GM18951 (cell line): ENCODE results near the gene TNFRSF6B.

ENCODE experiments used
- POLR2A ChIP-seq: IDR thresholded peaks from 4 replicates; pipeline ENCODE4 v1.6.1; 2011; ENCODE audit warnings: mild to moderate bottlenecking; ENCODE audit not compliant: insufficient read length, insufficient read depth; ENCODE audit errors: extremely low read depth
- in situ Hi-C: fragments of 300-500 bp; cut with MboI; formaldehyde crosslinking; loops from one replicate; pipeline ENCODE4 v1.12.0; 2022; ENCODE audit warnings: low sequenced_read_pairs, mixed read lengths, inconsistent platforms; ENCODE audit not compliant: unreplicated experiment

The TNFRSF6B gene

DNA sequence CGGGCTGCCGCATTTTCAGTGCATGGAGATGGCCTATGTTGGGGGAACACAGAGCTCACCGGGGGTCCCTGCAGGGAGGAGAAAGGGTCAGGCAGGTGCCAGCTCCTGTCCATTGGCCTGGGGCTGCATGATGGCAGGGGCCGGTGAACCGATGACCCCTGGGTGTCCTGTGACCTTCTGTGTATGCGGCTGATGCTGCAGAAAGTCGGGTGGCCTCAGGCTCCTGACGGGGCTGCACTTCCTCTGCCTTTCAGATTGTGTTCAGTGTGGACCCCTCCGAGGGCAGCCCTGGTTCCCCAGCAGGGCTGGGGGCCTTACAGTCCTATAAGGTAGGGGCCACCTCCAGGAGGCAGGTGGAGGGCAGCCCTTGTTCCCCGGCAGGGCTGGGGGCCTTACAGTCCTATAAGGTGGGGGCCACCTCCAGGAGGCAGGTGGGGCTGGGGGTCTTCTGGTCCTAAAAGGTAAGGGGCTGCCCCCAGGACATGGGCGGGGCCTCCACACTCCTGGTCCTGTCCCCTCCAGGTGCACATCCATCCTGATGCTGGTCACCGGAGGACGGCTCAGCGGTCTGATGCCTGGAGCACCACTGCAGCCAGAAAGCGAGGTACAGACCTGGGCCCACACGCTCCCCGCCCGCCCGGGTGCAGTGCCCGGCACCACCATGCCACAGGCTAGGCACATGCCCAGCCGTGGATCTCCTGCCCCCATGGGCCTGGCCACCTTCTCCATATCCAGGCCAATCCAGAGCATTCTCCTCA is 11.0 kb upstream of the TNFRSF6B start:
- in situ Hi-C loops = no loop called here
- TF ChIP-seq POLR2A = no peak

DNA sequence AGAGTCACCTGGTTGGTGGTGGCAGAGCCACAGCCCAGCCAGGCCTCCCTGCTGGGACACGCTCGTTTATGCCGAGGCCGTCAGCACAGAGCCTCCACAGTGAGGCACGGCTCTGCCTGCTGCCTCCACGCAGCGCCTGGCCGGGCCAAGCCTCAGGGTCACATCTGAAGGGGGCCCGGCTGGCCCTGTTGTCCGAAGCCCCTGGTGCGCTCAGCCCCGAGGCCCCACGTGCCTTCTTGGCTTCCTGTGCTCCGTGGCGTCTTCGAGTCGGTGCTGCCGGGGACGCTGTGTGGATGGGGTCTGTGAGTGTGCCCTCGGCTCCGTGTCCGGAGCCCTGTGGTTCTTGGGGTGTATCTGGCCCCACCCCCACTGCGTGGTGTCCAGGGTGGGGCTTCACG is 10.4 kb upstream of the TNFRSF6B start:
- TF ChIP-seq POLR2A = no peak
- in situ Hi-C loops = no loop called here

DNA sequence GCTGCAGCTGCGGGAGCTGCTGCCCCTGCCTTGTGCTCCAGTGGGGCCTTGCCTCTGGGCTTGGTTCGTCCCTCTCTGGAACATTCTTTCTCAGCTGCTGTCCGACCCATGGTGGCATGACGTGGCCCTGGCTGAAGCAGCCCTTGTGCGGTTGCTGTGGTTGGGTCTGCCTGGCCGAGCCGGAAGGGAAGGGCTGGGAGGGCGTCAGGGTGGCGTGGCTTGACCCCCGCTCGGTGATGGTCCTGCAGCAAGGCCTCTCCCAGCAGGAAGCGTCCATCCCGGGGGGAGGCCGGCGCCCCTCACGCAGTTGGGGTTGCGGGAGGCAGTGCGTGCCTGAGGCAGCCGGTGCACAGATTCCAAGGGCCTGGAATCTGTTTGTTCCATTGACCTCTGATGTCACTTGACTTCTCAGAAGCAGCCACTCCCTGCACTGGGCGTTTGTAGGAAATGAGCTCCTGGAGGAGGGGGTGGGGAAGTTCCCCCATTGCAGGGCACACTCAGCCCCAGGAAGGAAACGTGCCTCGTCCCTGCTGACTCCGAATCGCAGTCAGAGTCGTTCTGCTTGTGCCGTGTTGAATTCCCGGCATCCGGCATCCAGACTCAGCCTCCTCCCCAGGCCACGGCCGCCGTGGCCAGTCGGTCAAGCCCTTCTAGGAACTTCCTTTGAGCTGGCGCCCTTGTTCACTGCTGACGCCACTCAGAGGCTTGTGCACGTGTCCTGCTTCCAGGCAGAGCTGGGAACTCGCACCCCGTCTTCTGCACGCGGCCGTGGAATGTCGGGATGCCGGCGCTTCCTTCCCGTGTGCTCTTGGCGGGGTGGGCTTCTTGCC is 9.7 kb upstream of the TNFRSF6B start:
- no peak for TF ChIP-seq POLR2A

DNA sequence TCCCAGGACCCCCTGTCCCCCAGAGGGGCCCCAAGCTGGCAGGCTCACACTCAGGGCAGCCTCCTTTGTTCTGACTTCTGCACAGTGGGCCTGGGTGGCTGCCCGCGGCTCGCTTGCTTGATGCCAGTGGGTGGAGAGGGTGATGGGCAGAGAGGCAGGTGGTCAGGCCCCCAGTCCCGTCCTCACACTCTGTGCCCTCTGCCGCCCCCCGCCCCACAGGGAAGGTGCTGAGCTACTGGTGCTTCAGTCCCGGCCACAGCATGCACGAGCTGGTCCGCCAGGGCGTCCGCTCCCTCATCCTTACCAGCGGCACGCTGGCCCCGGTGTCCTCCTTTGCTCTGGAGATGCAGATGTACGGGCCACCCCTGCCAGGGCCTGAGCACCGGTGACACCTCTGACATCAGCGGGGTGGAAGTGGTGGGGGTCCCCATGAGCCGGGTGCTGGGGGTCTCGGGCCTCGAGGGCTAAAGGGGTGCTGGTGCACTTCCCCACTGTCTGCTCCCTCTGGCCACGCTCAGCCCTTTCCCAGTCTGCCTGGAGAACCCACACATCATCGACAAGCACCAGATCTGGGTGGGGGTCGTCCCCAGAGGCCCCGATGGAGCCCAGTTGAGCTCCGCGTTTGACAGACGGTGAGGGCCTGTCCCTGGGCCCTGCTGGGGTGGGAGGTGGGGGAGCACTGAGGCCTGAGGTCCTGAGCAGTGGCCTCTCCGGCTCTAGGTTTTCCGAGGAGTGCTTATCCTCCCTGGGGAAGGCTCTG is 8.9 kb upstream of the TNFRSF6B start:
- in situ Hi-C loops = no loop called here
- no peak for TF ChIP-seq POLR2A

More for the DNA sequence above, 9.7 kb upstream of the TNFRSF6B start:
- in situ Hi-C loops = no loop called here

DNA sequence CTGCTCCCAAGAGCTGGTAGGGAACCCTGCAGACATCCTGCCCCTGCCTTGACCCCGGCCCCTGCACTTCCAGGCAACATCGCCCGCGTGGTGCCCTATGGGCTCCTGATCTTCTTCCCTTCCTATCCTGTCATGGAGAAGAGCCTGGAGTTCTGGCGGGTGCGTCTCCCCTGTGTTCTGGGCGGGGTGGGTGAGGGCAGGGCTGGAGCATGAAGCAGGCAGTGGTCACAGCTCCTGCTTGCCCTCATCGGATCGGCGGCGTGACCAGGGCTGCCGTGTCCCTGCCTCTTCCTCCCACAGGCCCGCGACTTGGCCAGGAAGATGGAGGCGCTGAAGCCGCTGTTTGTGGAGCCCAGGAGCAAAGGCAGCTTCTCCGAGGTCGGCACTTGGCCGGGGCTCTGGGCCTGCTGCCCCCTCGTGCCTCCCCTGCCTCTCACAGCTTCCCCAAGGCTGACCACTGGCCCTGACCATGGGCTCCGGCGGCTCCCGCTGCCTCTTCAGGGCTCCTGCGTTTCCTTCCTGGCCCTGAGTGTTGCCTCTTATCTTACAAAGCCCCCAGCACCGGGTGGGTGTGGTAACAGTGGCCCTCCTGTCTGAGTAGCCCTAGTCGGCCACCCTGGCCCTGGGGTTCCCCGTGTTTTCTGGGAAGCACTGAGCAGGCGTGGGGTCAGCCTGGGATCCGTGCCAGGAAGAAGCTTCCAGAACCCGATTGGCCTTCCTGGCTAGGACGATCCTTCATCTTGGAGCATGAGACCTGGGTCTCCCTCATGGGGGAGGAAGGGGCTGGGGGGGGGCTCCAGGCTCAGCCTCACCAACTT is 8.0 kb upstream of the TNFRSF6B start:
- in situ Hi-C loops = no loop called here

DNA sequence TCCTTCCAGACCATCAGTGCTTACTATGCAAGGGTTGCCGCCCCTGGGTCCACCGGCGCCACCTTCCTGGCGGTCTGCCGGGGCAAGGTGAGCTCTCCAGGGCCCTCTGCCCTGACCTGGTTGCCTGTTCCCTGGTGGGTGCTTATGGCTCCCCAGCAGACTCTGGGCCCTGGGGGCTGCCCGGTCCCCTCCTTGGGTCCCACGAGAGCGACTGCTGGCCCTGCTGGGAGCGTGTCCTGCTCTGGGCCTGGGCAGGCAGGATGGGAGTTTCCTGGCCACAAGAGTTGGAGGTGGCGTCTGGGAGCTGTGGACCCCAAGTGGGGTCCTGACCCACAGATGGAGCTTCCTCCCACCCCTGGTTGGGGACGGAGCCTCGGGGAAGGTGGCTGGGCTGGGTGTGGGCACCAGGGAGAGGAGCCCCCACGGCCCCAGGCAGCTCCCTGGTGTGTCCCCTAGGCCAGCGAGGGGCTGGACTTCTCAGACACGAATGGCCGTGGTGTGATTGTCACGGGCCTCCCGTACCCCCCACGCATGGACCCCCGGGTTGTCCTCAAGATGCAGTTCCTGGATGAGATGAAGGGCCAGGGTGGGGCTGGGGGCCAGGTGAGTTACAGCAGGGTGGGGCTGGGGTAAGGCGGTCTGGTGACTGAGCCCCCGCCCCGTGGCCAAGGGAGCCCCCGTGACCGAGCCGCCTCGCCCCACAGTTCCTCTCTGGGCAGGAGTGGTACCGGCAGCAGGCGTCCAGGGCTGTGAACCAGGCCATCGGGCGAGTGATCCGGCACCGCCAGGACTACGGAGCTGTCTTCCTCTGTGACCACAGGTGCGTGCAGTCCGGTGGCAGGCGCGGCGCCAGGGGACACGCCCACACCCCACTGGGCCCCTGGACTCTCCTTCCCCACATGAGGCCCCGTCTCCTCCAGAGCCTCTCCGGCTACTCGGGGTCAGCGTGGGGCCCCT is 7.1 kb upstream of the TNFRSF6B start:
- in situ Hi-C loops = no loop called here
- no peak for TF ChIP-seq POLR2A

More for the DNA sequence above, 8.0 kb upstream of the TNFRSF6B start:
- no peak for TF ChIP-seq POLR2A

DNA sequence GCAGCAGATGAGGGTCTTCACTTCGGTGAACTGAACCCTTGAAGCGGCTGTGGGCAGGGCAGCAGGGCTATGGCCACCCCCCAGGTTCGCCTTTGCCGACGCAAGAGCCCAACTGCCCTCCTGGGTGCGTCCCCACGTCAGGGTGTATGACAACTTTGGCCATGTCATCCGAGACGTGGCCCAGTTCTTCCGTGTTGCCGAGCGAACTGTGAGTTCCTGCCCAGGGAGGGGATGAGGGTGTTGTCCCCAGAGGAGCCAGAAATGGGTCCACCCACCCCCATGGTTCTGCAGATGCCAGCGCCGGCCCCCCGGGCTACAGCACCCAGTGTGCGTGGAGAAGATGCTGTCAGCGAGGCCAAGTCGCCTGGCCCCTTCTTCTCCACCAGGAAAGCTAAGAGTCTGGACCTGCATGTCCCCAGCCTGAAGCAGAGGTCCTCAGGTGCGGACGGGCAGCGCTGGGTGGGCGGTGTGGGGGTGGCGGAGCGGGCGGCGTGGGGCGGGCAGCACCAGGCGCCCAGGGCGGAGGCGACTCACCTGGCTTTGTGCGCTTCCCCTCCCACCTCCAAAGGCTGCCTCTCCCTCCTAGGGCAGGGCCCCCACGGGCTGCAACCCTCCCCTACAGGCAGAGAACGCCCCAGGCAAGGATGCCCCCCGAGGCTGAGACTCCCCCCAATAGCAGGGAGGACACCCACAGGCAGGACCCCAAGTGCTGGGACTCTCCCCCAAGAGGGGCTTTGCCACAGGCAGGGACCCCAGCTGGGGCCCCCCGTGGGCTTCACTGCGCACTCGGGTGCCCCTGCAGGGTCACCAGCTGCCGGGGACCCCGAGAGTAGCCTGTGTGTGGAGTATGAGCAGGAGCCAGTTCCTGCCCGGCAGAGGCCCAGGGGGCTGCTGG is 6.2 kb upstream of the TNFRSF6B start:
- in situ Hi-C loops = no loop called here
- TF ChIP-seq POLR2A = no peak

DNA sequence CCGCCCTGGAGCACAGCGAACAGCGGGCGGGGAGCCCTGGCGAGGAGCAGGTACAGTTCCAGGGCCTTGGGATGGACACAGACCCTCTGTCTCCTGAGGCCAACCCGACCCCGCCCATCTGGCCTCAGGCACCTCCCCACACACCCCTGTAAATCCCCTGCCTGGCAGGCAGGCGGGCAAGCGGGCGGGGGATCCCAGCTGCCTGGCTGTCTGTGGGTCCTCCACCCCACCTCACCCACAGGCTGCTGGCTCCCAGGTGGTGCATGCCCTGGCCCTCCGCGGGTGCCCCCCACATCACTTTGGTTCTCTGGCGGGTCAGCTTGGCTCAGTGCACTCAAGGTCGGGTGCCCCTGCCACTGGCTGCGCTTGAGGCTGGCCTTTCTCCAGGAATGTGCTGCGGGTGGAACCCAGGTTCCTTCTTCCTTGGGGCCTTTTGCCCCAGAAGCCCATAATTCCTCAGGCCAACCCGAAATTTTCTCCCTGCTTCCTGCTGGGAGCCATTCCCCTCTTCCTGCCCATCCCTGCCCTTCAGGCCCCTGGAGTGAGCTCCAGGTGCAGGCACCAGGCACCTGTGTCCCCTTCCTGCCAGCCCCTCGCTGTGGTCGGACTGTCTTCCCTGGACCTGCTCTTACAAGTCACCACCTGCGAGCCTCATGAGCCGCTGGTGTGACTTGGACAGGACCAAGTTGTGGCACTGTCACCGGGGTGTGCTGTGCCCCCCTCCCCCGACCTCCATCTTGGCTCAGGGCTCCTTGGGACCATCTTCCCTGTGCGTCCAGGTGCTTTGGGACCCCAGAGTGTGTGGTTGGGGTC is 5.3 kb upstream of the TNFRSF6B start:
- in situ Hi-C loops = no loop called here
- TF ChIP-seq POLR2A = no peak

DNA sequence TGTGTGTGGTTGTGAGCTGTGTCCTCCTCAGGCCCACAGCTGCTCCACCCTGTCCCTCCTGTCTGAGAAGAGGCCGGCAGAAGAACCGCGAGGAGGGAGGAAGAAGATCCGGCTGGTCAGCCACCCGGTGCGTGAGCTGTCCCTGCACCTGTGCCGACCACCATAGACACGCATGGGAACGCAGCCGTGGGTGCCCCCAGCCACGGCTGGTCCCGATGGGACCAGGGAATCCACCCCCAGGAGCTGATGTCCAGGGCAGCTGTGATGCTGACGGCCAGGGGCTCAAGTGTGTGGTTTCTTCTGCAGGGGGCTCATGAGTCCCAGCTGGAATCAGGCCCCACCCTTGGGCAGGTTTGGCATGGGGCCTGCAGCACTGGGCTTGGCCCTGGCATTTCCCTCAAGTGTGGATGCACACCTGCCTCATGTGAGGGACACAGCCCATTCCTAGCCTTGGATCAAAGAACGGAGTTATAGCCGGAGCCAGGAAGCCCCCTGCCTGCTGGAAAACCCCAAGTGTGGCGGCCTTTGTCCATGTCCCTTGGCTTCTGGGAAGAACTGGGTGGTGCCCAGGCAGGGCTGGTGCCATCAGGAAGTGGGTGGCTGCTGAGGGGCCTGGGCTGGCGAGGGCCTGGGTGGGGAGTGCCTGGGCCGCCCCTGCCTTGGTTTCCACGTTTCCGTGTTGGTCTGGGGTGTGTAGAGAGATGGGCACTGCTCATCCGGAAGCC is 4.6 kb upstream of the TNFRSF6B start:
- TF ChIP-seq POLR2A = no peak
- in situ Hi-C loops = no loop called here
